HG02759 (cell line): ENCODE data around the gene ADA.

Experiments
- ATAC-seq: cut with Tn5 transposase; IDR thresholded peaks from one replicate; pipeline ENCODE4 v1.9.1; 2021; ENCODE audit warnings: mild to moderate bottlenecking, moderate library complexity; ENCODE audit not compliant: unreplicated experiment

ADA gene

GRCh38 chr20:44646023-44646640 lies 5.4 kb downstream of the ADA start:
- ATAC-seq = no peak

- ATAC-seq = peak; percentile 31
Observed at GRCh38 chr20:44644667-44645131, 6.8 kb downstream of the ADA start.

- no peak for ATAC-seq
Observed at GRCh38 chr20:44644230-44644617, 7.3 kb downstream of the ADA start.

GRCh38 chr20:44643596-44644229 lies 7.8 kb downstream of the ADA start:
- no peak for ATAC-seq

GRCh38 chr20:44643154-44643519 lies 8.4 kb downstream of the ADA start:
- no peak for ATAC-seq

- peak; percentile 31 for ATAC-seq
Observed at GRCh38 chr20:44642203-44643153, 9.0 kb downstream of the ADA start.

GRCh38 chr20:44641325-44641724 lies 10.2 kb downstream of the ADA start:
- ATAC-seq = no peak

- ATAC-seq = no peak
Observed at GRCh38 chr20:44640522-44640921, 11.0 kb downstream of the ADA start.

- ATAC-seq = no peak
Observed at GRCh38 chr20:44637522-44638372, 13.8 kb downstream of the ADA start.

- ATAC-seq = no peak
Observed at GRCh38 chr20:44637042-44637441, 14.5 kb downstream of the ADA start.

- no peak for ATAC-seq
Observed at GRCh38 chr20:44635877-44636276, 15.6 kb downstream of the ADA start.

- no peak for ATAC-seq
Observed at GRCh38 chr20:44633872-44634600, 17.5 kb downstream of the ADA start.

GRCh38 chr20:44633187-44633810 lies 18.2 kb downstream of the ADA start:
- no peak for ATAC-seq

GRCh38 chr20:44632103-44632752 lies 19.3 kb downstream of the ADA start:
- ATAC-seq = no peak

GRCh38 chr20:44630297-44630696 lies 21.2 kb downstream of the ADA start:
- no peak for ATAC-seq

- no peak for ATAC-seq
Observed at GRCh38 chr20:44629542-44629941, 22.0 kb downstream of the ADA start.

- ATAC-seq = no peak
Observed at GRCh38 chr20:44629017-44629385, 22.5 kb downstream of the ADA start.

GRCh38 chr20:44627364-44628010 lies 24.0 kb downstream of the ADA start:
- no peak for ATAC-seq

GRCh38 chr20:44626278-44626677 lies 25.2 kb downstream of the ADA start:
- no peak for ATAC-seq
